K562 (cell line): ENCODE measurements around the gene TMX4. TPM values are rescaled to one million over a fixed set of nuclear protein-coding genes. Genes with fewer than 3 reads are reported as not detected.

Source experiments
- ATAC-seq: fragments of 200-7000 bp; cut with Tn5 transposase; 3 replicates; pipeline ENCODE4 v1.9.1; 2020; ENCODE audit warnings: moderate library complexity
- BruUV-seq: library from RNA; stranded (reverse); fragments of 400-500 nt; replicated peaks from 2 replicates; lab custom pipeline; 2021; lab: Mats Ljungman, UMichigan
- CTCF ChIA-PET: fragments of 300-600 bp; formaldehyde crosslinking; extraction: SDS; loops from one replicate; lab custom pipeline; 2021; ENCODE audit warnings: low intra/inter-chr PET ratio; lab: Yijun Ruan, JAX
- POLR2A ChIA-PET: fragments of 300-600, 350-650 bp; sonication (Branson Sonifier 250); formaldehyde crosslinking; extraction: SDS; loops from one replicate; lab custom pipeline; 2021; ENCODE audit warnings: antibody characterized with exemption, inconsistent platforms; lab: Yijun Ruan, JAX
- DNase-seq, 4 experiments: peaks; one replicate each; pipeline versions ENCODE4 v3.0.0 to v3.0.0-alpha.2; 2011 to 2018; ENCODE audit warnings: low spot score in 3 of 4, mixed read lengths in 3 of 4; ENCODE audit errors: extremely low read depth in 1 of 4
- FAIRE-seq: peaks from 2 replicates; lab custom pipeline; 2011; peaks lifted over from hg19 to GRCh38; lab: Jason Lieb, UNC
- H2AFZ ChIP-seq: 2 replicates; pipeline ENCODE4 v1.6.0; 2011; ENCODE audit warnings: low read depth, low read length, control low read depth, inconsistent platforms
- H3K27ac ChIP-seq: fragments of 200-600 bp; 3 replicates; pipeline ENCODE4 v1.8.0; 2011; ENCODE audit warnings: low read depth, mild to moderate bottlenecking, control low read depth, inconsistent platforms, low read length, moderate library complexity, mixed read lengths; ENCODE audit errors: extremely low read depth
- H3K27me3 ChIP-seq, 2 experiments: fragments of 300-600 bp in 1 of 2; 2 replicates in 1 of 2; 3 replicates in 1 of 2; pipeline versions ENCODE4 v1.6.0 to v1.8.0; 2011; ENCODE audit warnings: inconsistent platforms in 2 of 2, low read length in 2 of 2, mild to moderate bottlenecking in 1 of 2, mixed read lengths in 1 of 2, moderate library complexity in 1 of 2; ENCODE audit not compliant: control insufficient read depth in 2 of 2, insufficient read depth in 2 of 2
- H3K36me3 ChIP-seq: fragments of 300-600 bp; 3 replicates; pipeline ENCODE4 v1.8.0; 2011; ENCODE audit warnings: mild to moderate bottlenecking, low read length, inconsistent platforms; ENCODE audit not compliant: control insufficient read depth, insufficient read depth
- H3K4me1 ChIP-seq, 2 experiments: fragments of 200-600 bp in 1 of 2; replicated peaks in 1 of 2; 2 replicates in 1 of 2; 3 replicates in 1 of 2; pipeline versions ENCODE4 v1.5.1 to v1.8.0; 2011; ENCODE audit warnings: inconsistent platforms in 2 of 2, low read length in 2 of 2, mild to moderate bottlenecking in 1 of 2, mixed read lengths in 1 of 2, moderate library complexity in 1 of 2; ENCODE audit not compliant: control insufficient read depth in 2 of 2, insufficient read depth in 2 of 2
- H3K4me2 ChIP-seq: 2 replicates; pipeline ENCODE4 v1.6.1; 2011; ENCODE audit warnings: low read length, control low read depth, inconsistent platforms, mixed read lengths; ENCODE audit not compliant: insufficient read depth
- H3K4me3 ChIP-seq: fragments of 200-600 bp; sonication (generic), shearing (Covaris generic); 2 replicates; pipeline ENCODE4 v1.5.1; 2016; ENCODE audit warnings: control low read depth, inconsistent platforms
- H3K79me2 ChIP-seq: fragments of 200-600 bp; 3 replicates; pipeline ENCODE4 v1.8.0; 2011; ENCODE audit warnings: low read length, inconsistent platforms; ENCODE audit not compliant: control insufficient read depth, insufficient read depth
- H3K9ac ChIP-seq, 2 experiments: 2 replicates each; pipeline versions ENCODE4 v1.6.0 to v1.6.1; 2011; ENCODE audit warnings: low read depth in 2 of 2, low read length in 2 of 2, control low read depth in 1 of 2, inconsistent platforms in 1 of 2, mild to moderate bottlenecking in 1 of 2, mixed read lengths in 1 of 2; ENCODE audit not compliant: insufficient read depth in 1 of 2
- H3K9me1 ChIP-seq: one replicate; pipeline ENCODE4 v1.6.0; 2011; ENCODE audit warnings: inconsistent platforms, mild to moderate bottlenecking, low read length, moderate library complexity; ENCODE audit not compliant: control insufficient read depth, insufficient read depth
- H3K9me3 ChIP-seq: replicated peaks from 2 replicates; pipeline ENCODE4 v1.5.1; 2011; ENCODE audit warnings: low read depth, low read length, inconsistent platforms; ENCODE audit not compliant: control insufficient read depth, insufficient read depth
- H4K20me1 ChIP-seq: replicated peaks from 2 replicates; pipeline ENCODE4 v1.6.1; 2011; ENCODE audit warnings: low read length, inconsistent platforms, mixed read lengths; ENCODE audit not compliant: control insufficient read depth, insufficient read depth
- BHLHE40 ChIP-seq: IDR thresholded peaks from 2 replicates; pipeline ENCODE4 v1.6.1; 2011; ENCODE audit warnings: low read length, improper control_type of control experiment
- CBX3 ChIP-seq, 2 experiments: IDR thresholded peaks; 1 replicate in 1 of 2; 2 replicates in 1 of 2; pipeline ENCODE4 v1.6.1; 2012; ENCODE audit warnings: inconsistent platforms in 2 of 2, low read length in 2 of 2, borderline replicate concordance in 1 of 2, control low read depth in 1 of 2
- ETV1 ChIP-seq: fragments of 450-650 bp; conservative IDR thresholded peaks from 2 replicates; pipeline ENCODE4 v1.6.1; 2016; ENCODE audit warnings: missing genetic modification characterization, control low read depth, low read depth, missing compliant biosample characterization
- GABPB1 ChIP-seq: sonication (generic); formaldehyde crosslinking; IDR thresholded peaks from 2 replicates; pipeline ENCODE4 v1.8.0; 2022; ENCODE audit warnings: mild to moderate bottlenecking, missing genetic modification reagents
- HLTF ChIP-seq: fragments of 450-650 bp; IDR thresholded peaks from 2 replicates; pipeline ENCODE4 v1.6.1; 2016
- ILK ChIP-seq: fragments of 450-650 bp; IDR thresholded peaks from 2 replicates; pipeline ENCODE4 v1.6.1; 2016; ENCODE audit warnings: missing genetic modification characterization, low read depth, mild to moderate bottlenecking, missing compliant biosample characterization, moderate library complexity, borderline replicate concordance
- MBD1 ChIP-seq: fragments of 250-450 bp; sonication (Bioruptor Pico); IDR thresholded peaks from 2 replicates; pipeline ENCODE4 v1.8.0; 2022; ENCODE audit warnings: inconsistent platforms
- MCM7 ChIP-seq, 2 experiments: fragments of 450-650 bp; IDR thresholded peaks; 2 replicates each; pipeline ENCODE4 v1.6.1; 2016 to 2018
- NRF1 ChIP-seq, 2 experiments: fragments of 450-650 bp; IDR thresholded peaks in 1 of 2; conservative IDR thresholded peaks in 1 of 2; 2 replicates each; pipeline ENCODE4 v1.6.1; 2014; ENCODE audit warnings: mild to moderate bottlenecking in 2 of 2
- PHB2 ChIP-seq: fragments of 450-650 bp; IDR thresholded peaks from 2 replicates; pipeline ENCODE4 v1.6.1; 2017; ENCODE audit warnings: low read depth
- SRSF9 ChIP-seq: fragments of 200-400 bp; formaldehyde crosslinking; IDR thresholded peaks from 2 replicates; pipeline ENCODE4 v1.6.1; 2017; ENCODE audit warnings: low read depth, low read length, borderline replicate concordance
- TAL1 ChIP-seq: fragments of 450-650 bp; IDR thresholded peaks from 2 replicates; pipeline ENCODE4 v1.6.1; 2016; ENCODE audit warnings: mild to moderate bottlenecking
- TGIF2 ChIP-seq: sonication (generic); formaldehyde crosslinking; IDR thresholded peaks from 2 replicates; pipeline ENCODE4 v1.8.1; 2022; ENCODE audit warnings: mild to moderate bottlenecking, missing genetic modification reagents, moderate library complexity
- TOE1 ChIP-seq, 2 experiments: fragments of 450-650 bp in 1 of 2; sonication (generic) in 1 of 2; formaldehyde crosslinking in 1 of 2; IDR thresholded peaks; 2 replicates each; pipeline versions ENCODE4 v1.7.1 to v1.8.0; 2016 to 2022; ENCODE audit warnings: borderline replicate concordance in 2 of 2, mild to moderate bottlenecking in 2 of 2, antibody characterized with exemption in 1 of 2, inconsistent platforms in 1 of 2, low read depth in 1 of 2, missing genetic modification reagents in 1 of 2, moderate library complexity in 1 of 2
- TRIM25 ChIP-seq: fragments of 450-650 bp; IDR thresholded peaks from 2 replicates; pipeline ENCODE4 v1.7.0; 2016; ENCODE audit warnings: borderline replicate concordance
- ZBTB33 ChIP-seq: sonication (generic); formaldehyde crosslinking; IDR thresholded peaks from 2 replicates; pipeline ENCODE4 v1.8.1; 2023; ENCODE audit warnings: mild to moderate bottlenecking, missing genetic modification reagents
- ZNF583 ChIP-seq: fragments of 250-450 bp; sonication (Bioruptor Pico); IDR thresholded peaks from 2 replicates; pipeline ENCODE4 v1.4.0; 2020
- WGBS: fragments of 100-300 bp; shearing (Covaris generic); methylation state at CpG from one replicate; pipeline ENCODE4 v1.1.6; 2016; ENCODE audit warnings: low coverage, mixed read lengths; ENCODE audit not compliant: insufficient coverage; ENCODE audit errors: missing lambda C conversion rate; 5-methylcytosine and 5-hydroxymethylcytosine counted together
- in situ Hi-C: fragments of 300-500 bp; cut with MboI; formaldehyde crosslinking; loops from 4 replicates; pipeline ENCODE4 v1.15.0; 2018; ENCODE audit warnings: inconsistent platforms, mixed read lengths
- intact Hi-C: fragments of 100-400 bp; cut with micrococcal nuclease; formaldehyde crosslinking; loops from 2 replicates; pipeline ENCODE4 v1.14.2; 2022
- polyA plus RNA-seq, 8 experiments: library from polyadenylated mRNA; depleted of rRNA in 4 of 8; stranded (reverse) in 5 of 8; unstranded in 3 of 8; fragments of >200 nt; fragmentation: Nextera tagmentation in 2 of 8; fragmentation: Illumina TruSeq in 1 of 8; extraction: Ambion mirVana in 2 of 8; extraction: Trizol in 1 of 8; gene quantifications; 2 replicates each; pipeline versions ENCODE4 v1.2.1 to v1.2.3, GENCODE V29; 2011 to 2014; ENCODE audit warnings: inconsistent platforms in 1 of 8, missing spikeins in 1 of 8
- total RNA-seq, 7 experiments: library from RNA; depleted of rRNA in 6 of 7; stranded (reverse); fragments of >200 nt in 6 of 7; fragmentation: Illumina TruSeq in 2 of 7; extraction: Trizol in 2 of 7; gene quantifications; 2 replicates each; pipeline versions ENCODE4 v1.2.1 to v1.2.3, GENCODE V29; 2011 to 2021; ENCODE audit warnings: low replicate concordance in 1 of 7

TMX4 gene
- total and polyA plus RNA-seq, 9 of the 15 experiments (the other 6 are each of a cell fraction or from before 2014, with no cell fraction given): 4.4 to 19.3 (median 10.8) TPM

- no TSS peak for BruUV-seq
- Histone ChIP-seq H3K9me3 (no peaks in the 10 kb centered on the region), H4K20me1 (no peaks in the 10 kb centered on the region), H2AFZ (no peak overlapping the region), H3K4me2 (no peak overlapping the region), H3K79me2 (no peaks in the 10 kb centered on the region), H3K4me1 (no peaks in the 10 kb centered on the region), H3K9me1 (no peaks in the 10 kb centered on the region), H3K4me3 (no peak overlapping the region), H3K27ac (no peak overlapping the region), H3K9ac (no peak overlapping the region), H3K27me3 (no peaks in the 10 kb centered on the region), H3K36me3 (no peaks in the 10 kb centered on the region)
- ChIA-PET POLR2A (no interaction called here), CTCF (interaction anchor here (0.7 kb wide), 1 partner anchor 49 kb away, joined by 3 read pairs; no protein-coding TSS in a partner anchor)
- intact Hi-C loops: no loop called here
- ATAC-seq: no peak
- DNase-seq: no peak
- no peak for FAIRE-seq
- TF ChIP-seq CBX3 (IDR thresholded peaks at IDR 0.05; ENCODE audit: borderline replicate concordance in 1 of 2, low read length in 2 of 2) (no peak), TAL1 (no peak), TGIF2 (CRISPR knock-in tag) (no peak), ZNF583 (CRISPR knock-in tag) (no peak), HLTF (no peak), MBD1 (CRISPR knock-in tag) (no peak), ETV1 (tag) (no peak), ILK (tag) (no peak), TRIM25 (no peak), GABPB1 (CRISPR knock-in tag) (no peak), PHB2 (no peak), MCM7 (IDR thresholded peaks at IDR 0.05) (no peak), SRSF9 (no peak), ZBTB33 (CRISPR knock-in tag) (no peak), BHLHE40 (no peak), NRF1 (conservative IDR thresholded peaks at IDR 0.05 in 1 of 2, IDR thresholded peaks at IDR 0.05 in 1 of 2) (no peak), TOE1 (IDR thresholded peaks at IDR 0.05; ENCODE audit: borderline replicate concordance) (no peak), TOE1 (CRISPR knock-in tag; IDR thresholded peaks at IDR 0.05; ENCODE audit: borderline replicate concordance, low read depth) (no peak)
- in situ Hi-C loops: no loop called here
- WGBS: 0% methylated on average over 1 of the region's 1 CpG
Observed at GRCh38 chr20:7959484-7959883, 60.1 kb downstream of the TMX4 start.
